GM18867 (cell line): Measurements from ENCODE around the gene CNTFR.

Source experiments
- ATAC-seq: cut with Tn5 transposase; IDR thresholded peaks from one replicate; pipeline ENCODE4 v1.9.1; 2021; ENCODE audit warnings: mild to moderate bottlenecking, moderate library complexity; ENCODE audit not compliant: unreplicated experiment

Gene CNTFR

GRCh38 chr9:34620061-34620994, 30.8 kb upstream of the CNTFR start, which contains the start of gene DCTN3:
TSS of gene DCTN3 (minus strand) at chr9:34620495. CDS start at chr9:34620464, 31 bp downstream.
- ATAC-seq = peak; percentile 99

GRCh38 chr9:34615132-34615531, 25.6 kb upstream of the CNTFR start:
- no peak for ATAC-seq

GRCh38 chr9:34612788-34613390, 23.4 kb upstream of the CNTFR start:
- no peak for ATAC-seq

GRCh38 chr9:34611811-34612787, 22.6 kb upstream of the CNTFR start, which contains the start of gene RPP25L:
TSS of gene RPP25L (minus strand) at chr9:34612097. CDS start at chr9:34611296, 801 bp downstream.
- ATAC-seq = peak; percentile 87

GRCh38 chr9:34611251-34611810, 21.8 kb upstream of the CNTFR start:
- no peak for ATAC-seq

GRCh38 chr9:34610434-34611206, 21.1 kb upstream of the CNTFR start:
- no peak for ATAC-seq

- no peak for ATAC-seq
Measured at GRCh38 chr9:34607331-34607730, 17.8 kb upstream of the CNTFR start.

- no peak for ATAC-seq
Measured at GRCh38 chr9:34606905-34607304, 17.4 kb upstream of the CNTFR start.

GRCh38 chr9:34606190-34606589, 16.7 kb upstream of the CNTFR start:
- no peak for ATAC-seq

- peak; percentile 65 for ATAC-seq
Measured at GRCh38 chr9:34603610-34604231, 14.2 kb upstream of the CNTFR start.

- no peak for ATAC-seq
Measured at GRCh38 chr9:34601937-34602573, 12.5 kb upstream of the CNTFR start.

GRCh38 chr9:34600908-34601307, 11.4 kb upstream of the CNTFR start:
- no peak for ATAC-seq

- no peak for ATAC-seq
Measured at GRCh38 chr9:34599546-34599945, 10.0 kb upstream of the CNTFR start.

GRCh38 chr9:34594177-34594576, 4.7 kb upstream of the CNTFR start:
- ATAC-seq = no peak

GRCh38 chr9:34592895-34593601, 3.5 kb upstream of the CNTFR start:
- no peak for ATAC-seq

- ATAC-seq = no peak
Measured at GRCh38 chr9:34591917-34592866, 2.7 kb upstream of the CNTFR start.
